Astrocyte (in vitro differentiated cells and primary cell): ENCODE measurements around the gene KRTAP4-8. TPM values are rescaled to one million over a fixed set of nuclear protein-coding genes. Genes with fewer than 3 reads are reported as not detected.
"Not testable (repeated sequence)": the region's sequence is repeated elsewhere in the genome, so short reads cannot be mapped to it uniquely, and the experiment has no call there.

Source experiments
- DNase-seq: peaks from one replicate; pipeline ENCODE4 v3.0.0-alpha.2; 2010; ENCODE audit warnings: low read depth
- FAIRE-seq: peaks from 2 replicates; lab custom pipeline; 2011; peaks lifted over from hg19 to GRCh38; lab: Jason Lieb, UNC
- H2AFZ ChIP-seq: 2 replicates; pipeline ENCODE4 v1.6.0; 2012; ENCODE audit warnings: low read depth, low read length, inconsistent platforms
- H3K27ac ChIP-seq: 2 replicates; pipeline ENCODE4 v1.5.1; 2011; ENCODE audit warnings: low read depth, low read length, inconsistent platforms
- H3K27me3 ChIP-seq: 2 replicates; pipeline ENCODE4 v1.6.0; 2011; ENCODE audit warnings: low read length, inconsistent platforms; ENCODE audit not compliant: insufficient read depth
- H3K36me3 ChIP-seq: 2 replicates; pipeline ENCODE4 v1.5.1; 2011; ENCODE audit warnings: low read length, inconsistent platforms; ENCODE audit not compliant: insufficient read depth
- H3K4me1 ChIP-seq: 2 replicates; pipeline ENCODE4 v1.5.1; 2011; ENCODE audit warnings: low read length, inconsistent platforms; ENCODE audit not compliant: insufficient read depth
- H3K4me2 ChIP-seq: 2 replicates; pipeline ENCODE4 v1.6.0; 2012; ENCODE audit warnings: low read length, inconsistent platforms
- H3K4me3 ChIP-seq: 2 replicates; pipeline ENCODE4 v1.5.1; 2011; ENCODE audit warnings: low read depth, mild to moderate bottlenecking, low read length, inconsistent platforms; ENCODE audit not compliant: insufficient read depth
- H3K79me2 ChIP-seq: 2 replicates; pipeline ENCODE4 v1.6.0; 2012; ENCODE audit warnings: mild to moderate bottlenecking, low read length, inconsistent platforms; ENCODE audit not compliant: insufficient read depth
- H3K9ac ChIP-seq: 2 replicates; pipeline ENCODE4 v1.6.0; 2012; ENCODE audit warnings: mild to moderate bottlenecking, low read length, inconsistent platforms
- H3K9me3 ChIP-seq: 2 replicates; pipeline ENCODE4 v1.5.1; 2012; ENCODE audit warnings: low read depth, mild to moderate bottlenecking, low read length, inconsistent platforms; ENCODE audit not compliant: insufficient read depth
- H4K20me1 ChIP-seq: 2 replicates; pipeline ENCODE4 v1.6.0; 2012; ENCODE audit warnings: low read length, inconsistent platforms; ENCODE audit not compliant: insufficient read depth
- H3K27ac Mint-ChIP-seq: one replicate; pipeline ENCODE4 v1.8.0; 2021; ENCODE audit warnings: mild to moderate bottlenecking, mixed read lengths; ENCODE audit not compliant: unreplicated experiment
- H3K27me3 Mint-ChIP-seq: one replicate; pipeline ENCODE4 v1.8.0; 2021; ENCODE audit warnings: low read depth, mixed read lengths; ENCODE audit not compliant: unreplicated experiment
- H3K36me3 Mint-ChIP-seq: one replicate; pipeline ENCODE4 v1.8.0; 2021; ENCODE audit warnings: low read depth, mixed read lengths; ENCODE audit not compliant: unreplicated experiment
- H3K4me1 Mint-ChIP-seq: one replicate; pipeline ENCODE4 v1.8.0; 2021; ENCODE audit warnings: low read depth, mixed read lengths; ENCODE audit not compliant: unreplicated experiment
- H3K4me3 Mint-ChIP-seq: one replicate; pipeline ENCODE4 v1.8.0; 2021; ENCODE audit warnings: mild to moderate bottlenecking, moderate library complexity, mixed read lengths; ENCODE audit not compliant: unreplicated experiment
- H3K9me3 Mint-ChIP-seq: one replicate; pipeline ENCODE4 v1.8.0; 2021; ENCODE audit warnings: mild to moderate bottlenecking, mixed read lengths; ENCODE audit not compliant: unreplicated experiment
- CTCF ChIP-seq: IDR thresholded peaks from 2 replicates; pipeline ENCODE4 v1.5.1; 2011; ENCODE audit warnings: low read depth, mild to moderate bottlenecking, inconsistent platforms, low read length, moderate library complexity; ENCODE audit not compliant: insufficient read depth
- EZH2 ChIP-seq: IDR thresholded peaks from 2 replicates; pipeline ENCODE4 v1.6.1; 2012; ENCODE audit warnings: mild to moderate bottlenecking, low read length, inconsistent platforms; ENCODE audit not compliant: insufficient read depth
- total RNA-seq: library from RNA; stranded (reverse); gene quantifications from 2 replicates; pipeline ENCODE4 v1.2.1, GENCODE V29; 2021

The KRTAP4-8 gene
- total RNA-seq, 1 donor from 2014 or later, result not detected

- not testable (repeated sequence) for H3K36me3 ChIP-seq, H3K27ac Mint-ChIP-seq, H3K4me3 Mint-ChIP-seq, H3K4me1 ChIP-seq, H2AFZ ChIP-seq, H3K79me2 ChIP-seq, H3K9ac ChIP-seq, H3K27me3 ChIP-seq, H3K9me3 ChIP-seq, H3K36me3 Mint-ChIP-seq, H3K4me3 ChIP-seq, H4K20me1 ChIP-seq, H3K9me3 Mint-ChIP-seq, H3K27me3 Mint-ChIP-seq
- Histone ChIP-seq H3K27ac (peak overlapping the region; percentile 22), H3K4me2 (peak overlapping the region; percentile 23)
- H3K4me1 Mint-ChIP-seq, result peaks cover 19% of the 10 kb centered on the region
- peak; percentile 67 for DNase-seq
- peak; percentile 100 for FAIRE-seq
Observed at GRCh38 chr17:41083427-41083826, 14.5 kb downstream of the KRTAP4-8 start.

GRCh38 chr17:41082626-41083025, 15.3 kb downstream of the KRTAP4-8 start:
- peak overlapping the region; percentile 10 for H3K27ac Mint-ChIP-seq
- TF ChIP-seq CTCF (no peak), EZH2 (no peak)
- FAIRE-seq, result peak; percentile 58

GRCh38 chr17:41076788-41077187, 21.2 kb downstream of the KRTAP4-8 start:
- H3K27ac Mint-ChIP-seq, result no peak overlapping the region
- Histone ChIP-seq H3K27me3 (no peaks in the 10 kb centered on the region), H3K36me3 (no peaks in the 10 kb centered on the region), H3K79me2 (no peaks in the 10 kb centered on the region), H3K27ac (no peak overlapping the region), H3K9ac (no peak overlapping the region), H3K4me3 (no peak overlapping the region), H2AFZ (no peak overlapping the region), H3K9me3 (no peaks in the 10 kb centered on the region), H4K20me1 (no peaks in the 10 kb centered on the region), H3K4me1 (no peaks in the 10 kb centered on the region), H3K4me2 (no peak overlapping the region)
- FAIRE-seq (no peak), DNase-seq (no peak)
- no peaks in the 10 kb centered on the region for H3K27me3 Mint-ChIP-seq
- H3K9me3 Mint-ChIP-seq, result peaks cover 2% of the 10 kb centered on the region
- H3K36me3 Mint-ChIP-seq, result peaks cover 3% of the 10 kb centered on the region
- no peak overlapping the region for H3K4me3 Mint-ChIP-seq
- TF ChIP-seq CTCF (no peak), EZH2 (no peak)
- no peaks in the 10 kb centered on the region for H3K4me1 Mint-ChIP-seq

More at GRCh38 chr17:41082626-41083025, 15.3 kb downstream of the KRTAP4-8 start:
- Histone ChIP-seq H3K4me2 (no peak overlapping the region), H3K79me2 (no peaks in the 10 kb centered on the region), H3K27ac (no peak overlapping the region), H2AFZ (no peak overlapping the region), H3K36me3 (no peaks in the 10 kb centered on the region), H3K4me1 (no peaks in the 10 kb centered on the region), H3K9ac (no peak overlapping the region), H3K27me3 (no peaks in the 10 kb centered on the region), H4K20me1 (no peaks in the 10 kb centered on the region), H3K9me3 (no peaks in the 10 kb centered on the region), H3K4me3 (no peak overlapping the region)
- no peaks in the 10 kb centered on the region for H3K27me3 Mint-ChIP-seq
- no peaks in the 10 kb centered on the region for H3K36me3 Mint-ChIP-seq
- no peaks in the 10 kb centered on the region for H3K9me3 Mint-ChIP-seq
- no peak overlapping the region for H3K4me3 Mint-ChIP-seq
- peak; percentile 29 for DNase-seq
- peaks cover 19% of the 10 kb centered on the region for H3K4me1 Mint-ChIP-seq
